K562 (cell line): ENCODE results near the gene DCP2. TPM values are rescaled to one million over a fixed set of nuclear protein-coding genes. Genes with fewer than 3 reads are reported as not detected.

Source experiments
- ATF7 ChIP-seq: fragments of 450-650 bp; IDR thresholded peaks from 2 replicates; pipeline ENCODE4 v1.7.1; 2014; ENCODE audit warnings: mild to moderate bottlenecking, moderate library complexity
- CREM ChIP-seq: IDR thresholded peaks from 2 replicates; pipeline ENCODE4 v1.6.1; 2014; ENCODE audit warnings: antibody characterized with exemption, low read depth
- FOXM1 ChIP-seq, 2 experiments: fragments of 450-650 bp in 1 of 2; sonication (generic) in 1 of 2; formaldehyde crosslinking in 1 of 2; IDR thresholded peaks; 2 replicates each; pipeline versions ENCODE4 v1.6.1 to v1.9.0; 2017 to 2022; ENCODE audit warnings: low read depth in 2 of 2, mild to moderate bottlenecking in 2 of 2, missing genetic modification reagents in 1 of 2, moderate library complexity in 1 of 2
- LCOR ChIP-seq: sonication (generic); formaldehyde crosslinking; IDR thresholded peaks from 2 replicates; pipeline ENCODE4 v1.8.0; 2022; ENCODE audit warnings: mild to moderate bottlenecking, missing genetic modification reagents
- NFYB ChIP-seq: IDR thresholded peaks from 2 replicates; pipeline ENCODE4 v1.6.1; 2011; ENCODE audit warnings: mild to moderate bottlenecking, moderate library complexity; ENCODE audit not compliant: insufficient read length; ENCODE audit errors: extremely low read depth
- ZNF239 ChIP-seq: fragments of 250-450 bp; sonication (Bioruptor Pico); IDR thresholded peaks from 2 replicates; pipeline ENCODE4 v1.4.0; 2020; ENCODE audit warnings: mild to moderate bottlenecking
- polyA plus RNA-seq, 8 experiments: library from polyadenylated mRNA; depleted of rRNA in 4 of 8; stranded (reverse) in 5 of 8; unstranded in 3 of 8; fragments of >200 nt; fragmentation: Nextera tagmentation in 2 of 8; fragmentation: Illumina TruSeq in 1 of 8; extraction: Ambion mirVana in 2 of 8; extraction: Trizol in 1 of 8; gene quantifications; 2 replicates each; pipeline versions ENCODE4 v1.2.1 to v1.2.3, GENCODE V29; 2011 to 2014; ENCODE audit warnings: inconsistent platforms in 1 of 8, missing spikeins in 1 of 8
- total RNA-seq, 7 experiments: library from RNA; depleted of rRNA in 6 of 7; stranded (reverse); fragments of >200 nt in 6 of 7; fragmentation: Illumina TruSeq in 2 of 7; extraction: Trizol in 2 of 7; gene quantifications; 2 replicates each; pipeline versions ENCODE4 v1.2.1 to v1.2.3, GENCODE V29; 2011 to 2021; ENCODE audit warnings: low replicate concordance in 1 of 7
- TF ChIP-seq, protein P1 (sequence below): fragments of 250-450 bp; sonication (Bioruptor Pico); IDR thresholded peaks from 2 replicates; pipeline ENCODE4 v1.5.0; 2021
- TF ChIP-seq, protein P2 (sequence below): fragments of 250-450 bp; sonication (Bioruptor Pico); IDR thresholded peaks from 2 replicates; pipeline ENCODE4 v1.9.0; 2021; ENCODE audit warnings: mild to moderate bottlenecking, inconsistent platforms

The DCP2 gene
- total and polyA plus RNA-seq, 9 of the 15 experiments (the other 6 are each of a cell fraction or from before 2014, with no cell fraction given): 25.9 to 109 (median 46.7) TPM

DNA sequence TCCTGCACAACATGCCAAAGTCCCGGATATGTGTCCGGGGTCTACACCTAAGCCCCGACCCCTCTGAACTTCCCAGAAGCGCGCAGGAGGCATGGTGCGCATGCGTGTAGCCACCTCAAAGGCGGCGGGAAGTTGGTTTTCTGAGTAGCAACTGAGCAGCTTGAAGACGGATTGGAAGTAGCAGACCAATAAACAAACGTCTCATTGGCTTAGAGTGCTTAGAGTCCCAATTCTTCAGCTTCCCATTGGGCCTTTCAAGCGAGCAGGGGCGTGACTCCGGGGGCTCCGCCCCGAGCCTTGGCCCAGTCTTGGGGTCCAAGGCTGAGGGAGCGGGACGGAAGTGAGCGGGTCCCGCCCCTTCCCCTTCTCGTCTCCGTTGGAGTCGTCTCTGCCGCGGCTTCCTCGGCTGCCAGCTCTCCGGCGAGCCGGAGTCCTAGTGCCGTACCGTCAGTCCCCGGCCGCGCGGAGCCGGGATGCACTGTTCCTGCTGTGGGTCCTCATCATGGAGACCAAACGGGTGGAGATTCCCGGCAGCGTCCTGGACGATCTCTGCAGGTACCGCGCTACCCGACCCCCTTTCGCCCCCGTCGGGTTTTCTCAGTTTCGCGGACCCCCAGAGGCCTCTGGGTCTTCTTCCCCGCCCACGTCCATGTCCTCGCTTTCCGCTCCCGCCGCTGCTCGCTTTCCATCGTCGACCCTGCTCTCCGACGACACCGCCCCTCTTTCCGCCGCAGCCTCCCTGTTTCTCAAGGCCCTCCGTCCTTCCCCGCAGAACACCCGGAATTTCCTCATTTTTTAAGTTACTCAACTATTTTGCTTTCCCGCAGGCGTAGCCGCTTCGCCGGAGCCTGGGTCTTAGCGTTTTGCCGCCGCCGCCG lies at the start of gene DCP2 (continued):
- TF ChIP-seq ATF7: peak; percentile 64
- TF ChIP-seq, protein P1, sequence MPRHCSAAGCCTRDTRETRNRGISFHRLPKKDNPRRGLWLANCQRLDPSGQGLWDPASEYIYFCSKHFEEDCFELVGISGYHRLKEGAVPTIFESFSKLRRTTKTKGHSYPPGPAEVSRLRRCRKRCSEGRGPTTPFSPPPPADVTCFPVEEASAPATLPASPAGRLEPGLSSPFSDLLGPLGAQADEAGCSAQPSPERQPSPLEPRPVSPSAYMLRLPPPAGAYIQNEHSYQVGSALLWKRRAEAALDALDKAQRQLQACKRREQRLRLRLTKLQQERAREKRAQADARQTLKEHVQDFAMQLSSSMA (CRISPR knock-in tag): 0 out of 2 replicates have a peak, but pooled peaks have one; percentile 65
- no peak for TF ChIP-seq ZNF239
- TF ChIP-seq FOXM1 (IDR thresholded peaks at IDR 0.05; ENCODE audit: low read depth): peak; percentile 88
- 0 out of 2 replicates have a peak, but pooled peaks have one; percentile 64 for TF ChIP-seq FOXM1 (CRISPR knock-in tag; IDR thresholded peaks at IDR 0.05; ENCODE audit: low read depth)
- peak; percentile 84 for TF ChIP-seq NFYB
- peak; percentile 58 for TF ChIP-seq LCOR (CRISPR knock-in tag)
- TF ChIP-seq, protein P2, sequence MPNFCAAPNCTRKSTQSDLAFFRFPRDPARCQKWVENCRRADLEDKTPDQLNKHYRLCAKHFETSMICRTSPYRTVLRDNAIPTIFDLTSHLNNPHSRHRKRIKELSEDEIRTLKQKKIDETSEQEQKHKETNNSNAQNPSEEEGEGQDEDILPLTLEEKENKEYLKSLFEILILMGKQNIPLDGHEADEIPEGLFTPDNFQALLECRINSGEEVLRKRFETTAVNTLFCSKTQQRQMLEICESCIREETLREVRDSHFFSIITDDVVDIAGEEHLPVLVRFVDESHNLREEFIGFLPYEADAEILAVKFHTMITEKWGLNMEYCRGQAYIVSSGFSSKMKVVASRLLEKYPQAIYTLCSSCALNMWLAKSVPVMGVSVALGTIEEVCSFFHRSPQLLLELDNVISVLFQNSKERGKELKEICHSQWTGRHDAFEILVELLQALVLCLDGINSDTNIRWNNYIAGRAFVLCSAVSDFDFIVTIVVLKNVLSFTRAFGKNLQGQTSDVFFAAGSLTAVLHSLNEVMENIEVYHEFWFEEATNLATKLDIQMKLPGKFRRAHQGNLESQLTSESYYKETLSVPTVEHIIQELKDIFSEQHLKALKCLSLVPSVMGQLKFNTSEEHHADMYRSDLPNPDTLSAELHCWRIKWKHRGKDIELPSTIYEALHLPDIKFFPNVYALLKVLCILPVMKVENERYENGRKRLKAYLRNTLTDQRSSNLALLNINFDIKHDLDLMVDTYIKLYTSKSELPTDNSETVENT (CRISPR knock-in tag): peak; percentile 90
- peak; percentile 44 for TF ChIP-seq CREM
